HG03520 (cell line): ENCODE data around the gene AFM.
"Not testable (repeated sequence)": the region's sequence is repeated elsewhere in the genome, so short reads cannot be mapped to it uniquely, and the experiment has no call there.

Source experiments
- ATAC-seq: cut with Tn5 transposase; IDR thresholded peaks from one replicate; pipeline ENCODE4 v1.9.1; 2021; ENCODE audit warnings: mild to moderate bottlenecking, moderate library complexity; ENCODE audit not compliant: unreplicated experiment

Gene AFM

GRCh38 chr4:73501664-73502265 is 20.2 kb downstream of the AFM start:
- no peak for ATAC-seq

- ATAC-seq = no peak
Measured at GRCh38 chr4:73505567-73505966, 24.0 kb downstream of the AFM start.

- ATAC-seq = no peak
Measured at GRCh38 chr4:73507541-73507940, 26.0 kb downstream of the AFM start.

GRCh38 chr4:73508651-73509050 is 27.1 kb downstream of the AFM start:
- no peak for ATAC-seq

- no peak for ATAC-seq
Measured at GRCh38 chr4:73518340-73518739, 36.8 kb downstream of the AFM start.

GRCh38 chr4:73520821-73521220 is 39.3 kb downstream of the AFM start:
- ATAC-seq = no peak

- ATAC-seq = no peak
Measured at GRCh38 chr4:73523126-73523525, 41.6 kb downstream of the AFM start.

- no peak for ATAC-seq
Measured at GRCh38 chr4:73525611-73526010, 44.1 kb downstream of the AFM start.

GRCh38 chr4:73527196-73527595 is 45.7 kb downstream of the AFM start:
- peak; percentile 74 for ATAC-seq

GRCh38 chr4:73528171-73528570 is 46.6 kb downstream of the AFM start:
- ATAC-seq = no peak

GRCh38 chr4:73533515-73534422 is 52.2 kb downstream of the AFM start:
- ATAC-seq = no peak

- no peak for ATAC-seq
Measured at GRCh38 chr4:73538162-73538561, 56.6 kb downstream of the AFM start.

GRCh38 chr4:73539386-73539785 is 57.8 kb downstream of the AFM start:
- no peak for ATAC-seq

- no peak for ATAC-seq
Measured at GRCh38 chr4:73540826-73541225, 59.3 kb downstream of the AFM start.

- no peak for ATAC-seq
Measured at GRCh38 chr4:73541251-73541650, 59.7 kb downstream of the AFM start.

GRCh38 chr4:73544620-73545019 is 63.1 kb downstream of the AFM start:
- no peak for ATAC-seq

- not testable (repeated sequence) for ATAC-seq
Measured at GRCh38 chr4:73550865-73551264, 69.3 kb downstream of the AFM start.
